LNCAP (cell line): ENCODE data around the gene SIN3A.

Experiments
- TF ChIP-seq, protein P1 (sequence below): fragments of 450-650 bp; IDR thresholded peaks from 2 replicates; pipeline ENCODE4 v1.5.1; 2017; ENCODE audit warnings: mild to moderate bottlenecking

SIN3A gene

DNA sequence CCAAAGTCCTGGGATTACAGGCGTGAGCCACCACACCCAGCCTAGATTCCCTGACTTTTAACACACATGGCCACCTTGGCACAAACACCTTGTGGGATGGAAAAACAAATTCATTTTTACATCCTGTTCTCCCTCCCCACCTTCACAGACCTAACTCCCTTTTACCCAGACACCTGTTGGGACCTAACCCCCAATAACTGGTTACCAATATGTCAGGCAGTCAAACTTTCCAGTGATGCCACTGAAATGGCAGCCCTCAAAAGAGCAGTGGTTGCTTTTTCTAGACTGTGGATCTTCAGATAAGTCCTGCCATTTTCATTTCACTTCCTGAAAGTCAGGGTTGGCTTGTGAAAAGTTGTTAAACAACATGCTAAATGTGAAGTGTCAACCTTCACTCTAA is 34.9 kb downstream of the SIN3A start:
- TF ChIP-seq, protein P1, sequence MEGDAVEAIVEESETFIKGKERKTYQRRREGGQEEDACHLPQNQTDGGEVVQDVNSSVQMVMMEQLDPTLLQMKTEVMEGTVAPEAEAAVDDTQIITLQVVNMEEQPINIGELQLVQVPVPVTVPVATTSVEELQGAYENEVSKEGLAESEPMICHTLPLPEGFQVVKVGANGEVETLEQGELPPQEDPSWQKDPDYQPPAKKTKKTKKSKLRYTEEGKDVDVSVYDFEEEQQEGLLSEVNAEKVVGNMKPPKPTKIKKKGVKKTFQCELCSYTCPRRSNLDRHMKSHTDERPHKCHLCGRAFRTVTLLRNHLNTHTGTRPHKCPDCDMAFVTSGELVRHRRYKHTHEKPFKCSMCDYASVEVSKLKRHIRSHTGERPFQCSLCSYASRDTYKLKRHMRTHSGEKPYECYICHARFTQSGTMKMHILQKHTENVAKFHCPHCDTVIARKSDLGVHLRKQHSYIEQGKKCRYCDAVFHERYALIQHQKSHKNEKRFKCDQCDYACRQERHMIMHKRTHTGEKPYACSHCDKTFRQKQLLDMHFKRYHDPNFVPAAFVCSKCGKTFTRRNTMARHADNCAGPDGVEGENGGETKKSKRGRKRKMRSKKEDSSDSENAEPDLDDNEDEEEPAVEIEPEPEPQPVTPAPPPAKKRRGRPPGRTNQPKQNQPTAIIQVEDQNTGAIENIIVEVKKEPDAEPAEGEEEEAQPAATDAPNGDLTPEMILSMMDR = no peak

DNA sequence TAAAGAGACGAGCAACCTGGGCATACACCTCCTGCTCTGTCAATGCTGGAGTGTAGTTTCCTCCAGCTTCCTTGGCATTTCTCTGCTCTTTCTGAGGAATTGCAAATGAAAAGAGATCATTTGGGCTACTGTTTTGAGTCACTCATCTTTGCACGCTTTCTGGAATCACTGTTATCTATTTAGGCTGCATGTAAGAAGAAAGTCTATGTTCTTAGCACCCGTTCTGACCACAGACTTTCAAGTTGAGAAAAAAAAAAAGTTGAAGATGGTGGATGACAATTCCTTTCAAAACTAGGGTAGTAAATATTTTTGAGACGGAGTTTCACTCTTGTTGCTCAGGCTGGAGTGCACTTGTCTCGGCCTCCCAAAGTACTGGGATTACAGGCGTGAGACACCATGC is 41.3 kb downstream of the SIN3A start:
- TF ChIP-seq, protein P1 = no peak

DNA sequence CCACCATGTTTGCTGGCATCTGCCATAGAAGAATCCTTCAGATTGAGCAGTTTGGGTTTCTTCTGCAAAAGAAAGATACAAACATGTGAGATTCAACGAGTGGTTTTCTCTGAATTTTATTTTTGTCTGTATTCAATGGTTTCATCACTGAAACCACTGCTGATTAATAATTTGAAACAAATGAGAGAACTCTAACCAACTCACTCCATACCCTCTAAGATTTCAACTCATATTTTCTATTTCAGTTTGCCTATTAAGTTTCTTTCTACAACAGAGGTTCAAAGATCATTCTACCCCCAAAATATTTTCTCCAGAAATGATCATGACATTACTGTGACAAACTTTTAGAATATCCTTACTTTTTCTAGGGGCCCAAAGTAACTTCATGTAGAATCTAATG is 44.4 kb downstream of the SIN3A start:
- TF ChIP-seq, protein P1 = no peak

DNA sequence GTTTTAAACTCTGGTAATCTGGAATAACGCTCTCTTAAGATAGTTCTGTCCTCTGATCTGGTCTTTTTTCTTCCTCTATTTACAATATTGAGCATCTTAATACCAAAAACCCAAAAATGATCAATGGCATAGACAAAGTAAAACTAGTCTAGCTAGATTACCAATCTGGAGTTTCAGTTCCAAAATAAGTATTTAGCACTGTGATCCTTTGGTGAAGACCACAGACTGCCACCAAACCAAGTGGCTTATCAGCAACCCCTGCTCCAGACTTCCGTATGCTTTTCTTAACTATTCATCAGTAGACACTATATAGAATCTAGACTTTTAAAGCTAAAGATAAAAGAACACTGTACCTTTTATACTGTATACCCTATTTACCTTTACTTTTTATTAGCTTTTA is 47.6 kb downstream of the SIN3A start:
- TF ChIP-seq, protein P1 = no peak

DNA sequence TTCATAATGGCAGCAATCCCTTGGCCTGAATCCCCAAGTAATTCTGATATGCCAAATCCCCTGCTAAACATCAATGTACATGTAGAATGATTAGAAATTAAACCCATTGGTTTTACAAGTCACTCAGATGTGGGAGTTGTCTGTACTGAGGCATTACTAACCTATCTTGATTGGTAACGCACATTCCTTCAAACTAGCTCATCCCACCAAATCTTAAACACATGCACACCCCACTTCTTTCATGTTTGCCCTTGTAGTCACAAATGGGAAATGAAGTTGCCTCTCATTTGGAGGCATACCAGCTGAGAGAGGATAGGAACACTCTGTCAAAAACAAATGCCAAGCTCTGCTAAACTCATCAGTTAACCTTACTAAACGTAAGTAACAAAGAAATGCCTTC is 54.0 kb downstream of the SIN3A start:
- TF ChIP-seq, protein P1 = no peak

DNA sequence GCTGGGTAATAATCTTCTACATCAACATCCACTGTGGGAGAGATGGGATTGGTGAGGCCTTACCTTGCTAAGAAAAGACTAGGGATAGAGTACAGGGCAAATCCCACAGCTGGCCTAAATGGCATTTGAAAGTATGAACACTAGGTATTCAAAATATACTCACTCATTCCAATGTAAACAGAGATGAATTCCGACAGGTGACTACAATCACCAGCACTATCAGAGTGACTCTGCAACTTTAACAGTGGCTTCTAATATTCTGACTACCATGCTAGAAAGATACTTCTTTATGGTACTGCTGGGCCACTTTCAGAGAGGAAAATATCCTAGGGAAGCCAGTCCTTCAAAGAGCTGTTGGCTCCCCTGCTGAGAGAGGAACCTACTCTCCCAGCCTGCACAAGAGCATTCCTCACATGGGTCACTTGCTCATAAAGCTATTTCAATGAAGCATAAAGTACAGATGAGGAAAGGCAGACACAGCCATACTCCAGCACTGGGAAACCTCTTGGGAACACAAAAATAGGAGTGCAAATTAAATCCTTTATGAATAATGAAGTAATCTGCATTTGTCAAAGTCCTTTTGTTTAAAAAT is 61.6 kb downstream of the SIN3A start:
- TF ChIP-seq, protein P1 = no peak

DNA sequence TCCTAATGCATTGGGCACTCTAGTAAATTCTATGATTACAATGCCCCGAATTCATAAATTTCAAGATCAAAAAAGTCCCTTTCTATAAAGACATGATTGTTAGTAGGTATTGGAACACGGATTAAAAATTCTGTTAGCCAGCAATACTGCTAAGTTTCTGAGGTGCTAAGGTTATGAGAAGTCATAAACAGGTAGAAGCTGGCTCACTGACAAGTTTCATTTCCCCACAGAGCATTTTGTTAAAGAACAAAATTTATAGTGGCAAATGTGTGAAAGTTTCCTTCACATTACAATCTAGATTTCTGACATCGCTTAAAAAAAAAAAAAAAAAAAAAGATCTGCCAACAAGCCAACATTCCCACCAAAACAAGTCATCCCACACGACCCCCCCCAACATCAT is 70.7 kb downstream of the SIN3A start:
- TF ChIP-seq, protein P1 = no peak
